ENCODE results near the gene IL1RN. TPM values are rescaled to one million over a fixed set of nuclear protein-coding genes. Genes with fewer than 3 reads are reported as not detected.

Gene IL1RN
- total and polyA plus RNA-seq, 8 donors = 0.37 to 3.1 (median 1.4) TPM; not detected in 1

DNA sequence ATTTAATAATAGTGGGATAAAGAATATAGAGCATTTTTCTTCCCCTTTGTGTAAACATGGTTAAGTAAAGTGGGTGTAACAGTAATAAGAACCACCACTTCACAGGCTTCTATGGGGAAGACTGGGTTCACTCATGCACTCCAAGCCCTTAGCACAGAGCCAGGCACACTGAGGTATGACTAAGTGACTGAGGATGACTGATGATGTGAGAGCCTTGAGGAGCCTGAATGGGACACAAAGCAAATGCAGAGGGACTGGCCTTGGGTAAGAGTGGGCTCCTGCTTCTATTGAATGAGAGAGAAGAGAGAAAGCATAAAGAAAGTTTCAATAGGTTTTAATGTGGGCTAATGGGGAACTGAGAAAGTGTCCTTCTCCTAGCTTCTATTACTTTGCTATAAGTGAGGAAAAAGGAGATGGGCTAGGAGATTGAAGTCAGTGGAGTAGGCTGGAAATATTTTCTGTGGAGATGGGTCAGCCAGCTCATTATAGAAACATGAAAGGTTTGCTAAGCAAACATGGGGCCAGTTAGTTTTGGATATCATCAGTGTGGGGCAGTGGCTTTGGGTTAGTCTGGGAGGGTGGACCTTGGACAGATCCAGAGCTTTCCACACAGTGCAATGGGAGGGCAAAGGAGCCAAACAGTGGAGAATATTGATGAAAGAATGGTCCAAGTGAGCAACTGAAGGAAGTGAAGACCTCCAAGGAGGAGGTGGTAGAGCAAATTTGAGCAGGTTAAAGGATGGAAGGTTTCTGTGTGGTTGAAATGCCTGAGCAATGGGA is 39.0 kb upstream of the IL1RN start:
- intact Hi-C loops (cut with DNase I) = no loop called here
- Histone ChIP-seq H3K9me3 (no peaks in the 10 kb centered on the region), H3K4me3 (no peak overlapping the region), H3K36me3 (no peaks in the 10 kb centered on the region), H3K4me1 (no peaks in the 10 kb centered on the region), H3K27me3 (no peaks in the 10 kb centered on the region), H3K27ac (no peak overlapping the region)
- FAIRE-seq (no peak), ATAC-seq (no peak), DNase-seq (no peak)
- TF ChIP-seq, protein P1, sequence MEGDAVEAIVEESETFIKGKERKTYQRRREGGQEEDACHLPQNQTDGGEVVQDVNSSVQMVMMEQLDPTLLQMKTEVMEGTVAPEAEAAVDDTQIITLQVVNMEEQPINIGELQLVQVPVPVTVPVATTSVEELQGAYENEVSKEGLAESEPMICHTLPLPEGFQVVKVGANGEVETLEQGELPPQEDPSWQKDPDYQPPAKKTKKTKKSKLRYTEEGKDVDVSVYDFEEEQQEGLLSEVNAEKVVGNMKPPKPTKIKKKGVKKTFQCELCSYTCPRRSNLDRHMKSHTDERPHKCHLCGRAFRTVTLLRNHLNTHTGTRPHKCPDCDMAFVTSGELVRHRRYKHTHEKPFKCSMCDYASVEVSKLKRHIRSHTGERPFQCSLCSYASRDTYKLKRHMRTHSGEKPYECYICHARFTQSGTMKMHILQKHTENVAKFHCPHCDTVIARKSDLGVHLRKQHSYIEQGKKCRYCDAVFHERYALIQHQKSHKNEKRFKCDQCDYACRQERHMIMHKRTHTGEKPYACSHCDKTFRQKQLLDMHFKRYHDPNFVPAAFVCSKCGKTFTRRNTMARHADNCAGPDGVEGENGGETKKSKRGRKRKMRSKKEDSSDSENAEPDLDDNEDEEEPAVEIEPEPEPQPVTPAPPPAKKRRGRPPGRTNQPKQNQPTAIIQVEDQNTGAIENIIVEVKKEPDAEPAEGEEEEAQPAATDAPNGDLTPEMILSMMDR (IDR thresholded peaks at IDR 0.05) = no peak

DNA sequence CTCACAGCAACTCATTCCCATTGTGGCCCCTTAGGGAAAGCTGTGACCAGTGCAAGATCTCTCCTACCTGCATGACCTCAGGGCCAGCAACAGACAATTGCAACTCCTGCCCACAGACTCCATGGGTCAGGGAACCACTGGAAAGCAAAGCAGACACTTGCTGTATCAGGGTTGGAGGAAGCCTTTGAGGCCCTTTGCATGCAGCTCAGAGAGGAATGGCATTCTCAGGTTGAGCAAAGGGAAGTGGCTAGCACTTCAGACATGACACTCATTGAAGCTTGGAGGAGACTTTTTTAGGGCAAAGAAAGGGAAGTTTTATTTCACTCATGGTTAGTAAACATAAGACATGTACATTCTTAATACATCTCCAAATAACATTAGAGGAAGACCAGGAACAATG is 37.5 kb upstream of the IL1RN start:
- ATAC-seq = peak in 1 of 4 donors; percentile 47
- no peaks in the 10 kb centered on the region for H3K36me3 ChIP-seq
- no peak for FAIRE-seq
- intact Hi-C loops (cut with DNase I) = no loop called here
- no peaks in the 10 kb centered on the region for H3K27me3 ChIP-seq
- TF ChIP-seq, protein P1 (IDR thresholded peaks at IDR 0.05) = no peak
- no peaks in the 10 kb centered on the region for H3K4me1 ChIP-seq
- H3K27ac ChIP-seq = no peak overlapping the region
- H3K9me3 ChIP-seq = no peaks in the 10 kb centered on the region
- no peak overlapping the region for H3K4me3 ChIP-seq
- no peak for DNase-seq

DNA sequence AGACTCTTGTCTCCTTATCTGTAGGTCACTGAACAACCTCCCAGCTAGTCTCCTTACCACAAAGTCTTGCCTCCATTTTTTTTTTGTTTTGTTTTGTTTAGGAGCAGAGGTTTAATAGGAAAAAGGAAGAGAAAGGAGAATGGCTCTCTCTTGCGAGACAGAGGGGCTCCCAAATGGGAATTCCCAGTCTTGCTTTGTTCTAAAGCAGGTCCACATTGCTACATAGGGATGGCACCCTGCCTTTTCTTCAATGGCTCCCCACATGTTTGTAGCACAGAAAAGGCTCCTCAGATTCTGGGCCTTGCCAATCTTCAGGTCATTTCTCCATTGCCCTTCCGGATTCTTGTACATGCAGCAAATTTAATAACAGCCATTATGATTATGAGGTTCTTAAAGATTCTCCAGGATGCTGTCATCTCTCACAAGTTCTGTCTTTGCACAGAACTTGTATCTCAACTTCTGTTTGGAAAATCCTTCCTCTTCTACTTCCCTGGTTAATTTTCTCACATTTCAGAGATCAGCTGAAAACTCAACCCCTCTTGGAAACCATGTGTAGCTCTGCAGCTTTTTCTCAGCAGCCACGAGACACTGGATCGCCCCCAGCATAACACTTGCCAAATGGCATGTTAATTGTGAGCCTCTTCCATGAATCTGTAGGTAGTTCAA is 36.0 kb upstream of the IL1RN start:
- intact Hi-C loops (cut with DNase I) = no loop called here
- 59 to 74% methylated on average over 4 of the region's 4 CpGs for WGBS, 2 donors
- Histone ChIP-seq H3K27ac (no peak overlapping the region), H3K27me3 (no peaks in the 10 kb centered on the region), H3K4me1 (no peaks in the 10 kb centered on the region), H3K9me3 (no peaks in the 10 kb centered on the region), H3K4me3 (no peak overlapping the region), H3K36me3 (no peaks in the 10 kb centered on the region)
- DNase-seq = no peak
- TF ChIP-seq, protein P1 (IDR thresholded peaks at IDR 0.05) = no peak
- no peak for FAIRE-seq
- ATAC-seq = no peak

DNA sequence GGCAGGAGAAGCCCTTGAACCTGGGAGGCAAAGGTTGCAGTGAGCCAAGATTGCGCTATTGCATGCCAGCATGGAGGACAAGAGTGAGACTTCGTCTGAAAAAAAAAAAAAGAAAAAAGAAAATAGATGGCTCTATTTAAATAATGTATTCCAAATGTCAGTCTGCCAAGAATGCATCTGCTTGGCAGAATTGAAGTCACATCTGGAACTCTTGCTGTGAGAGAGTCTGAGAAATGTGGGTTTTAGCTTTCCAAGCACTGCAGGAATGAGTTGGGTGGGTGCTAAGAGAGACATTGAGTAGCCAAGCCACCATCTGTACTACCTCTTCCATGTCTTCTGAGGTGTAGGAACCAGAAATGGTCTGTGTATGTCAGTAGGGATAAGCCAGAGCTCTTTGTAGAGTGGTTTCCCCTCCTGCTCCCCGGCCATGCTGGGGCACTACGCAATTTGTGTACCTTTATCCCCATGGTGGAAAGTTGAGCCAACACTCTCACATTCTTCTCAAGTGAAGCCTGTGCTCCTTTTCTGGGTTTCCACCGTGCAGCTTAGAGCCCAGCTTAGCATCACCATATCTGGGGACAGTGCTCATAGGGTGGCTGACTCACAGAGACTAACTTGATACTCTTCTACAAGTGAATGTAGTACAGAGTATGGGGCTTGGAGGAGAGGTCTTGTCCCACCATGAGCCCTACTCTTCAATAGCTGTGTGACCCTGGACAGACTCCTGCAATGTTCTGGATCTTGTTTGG is 34.4 kb upstream of the IL1RN start:
- FAIRE-seq = no peak
- H3K27ac ChIP-seq = no peak overlapping the region
- no peaks in the 10 kb centered on the region for H3K4me1 ChIP-seq
- no peaks in the 10 kb centered on the region for H3K36me3 ChIP-seq
- H3K4me3 ChIP-seq = no peak overlapping the region
- intact Hi-C loops (cut with DNase I) = no loop called here
- TF ChIP-seq, protein P1 (IDR thresholded peaks at IDR 0.05) = no peak
- no peak for DNase-seq
- ATAC-seq = no peak
- H3K9me3 ChIP-seq = no peaks in the 10 kb centered on the region
- H3K27me3 ChIP-seq = no peaks in the 10 kb centered on the region
- WGBS, 2 donors = 72 to 85% methylated on average over 5 of the region's 5 CpGs
